ENCODE measurements around the gene GSKIP.

GSKIP gene

DNA sequence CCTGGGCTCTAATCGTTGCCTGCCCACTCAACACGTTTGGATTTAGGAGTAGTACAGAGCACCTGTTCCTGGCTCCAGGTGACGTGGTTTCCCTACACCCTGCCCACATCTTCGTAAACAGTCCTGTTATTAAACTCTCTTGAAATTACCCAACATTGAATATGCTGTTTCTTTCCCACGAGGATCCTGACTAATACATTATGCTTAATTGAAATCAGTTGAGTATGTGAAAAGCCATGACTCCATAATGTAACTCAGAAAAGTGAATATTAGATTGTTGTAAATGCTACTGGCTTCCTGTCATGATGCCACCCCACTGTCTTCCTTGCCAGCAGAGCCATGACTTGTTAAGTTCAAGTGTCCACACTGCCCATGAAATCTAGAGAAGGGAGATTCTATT is 50.2 kb downstream of the GSKIP start:
- no peaks in the 10 kb centered on the region for H3K9me3 Mint-ChIP-seq
- no peak overlapping the region for H3K27ac Mint-ChIP-seq
- no peaks in the 10 kb centered on the region for H3K36me3 Mint-ChIP-seq (ENCODE audit: low read depth)
- no peak overlapping the region for H3K4me3 Mint-ChIP-seq
- H3K4me1 Mint-ChIP-seq: no peaks in the 10 kb centered on the region
- H3K27me3 Mint-ChIP-seq (ENCODE audit: low read depth): peaks cover 9% of the 10 kb centered on the region
- TF ChIP-seq, protein P1, sequence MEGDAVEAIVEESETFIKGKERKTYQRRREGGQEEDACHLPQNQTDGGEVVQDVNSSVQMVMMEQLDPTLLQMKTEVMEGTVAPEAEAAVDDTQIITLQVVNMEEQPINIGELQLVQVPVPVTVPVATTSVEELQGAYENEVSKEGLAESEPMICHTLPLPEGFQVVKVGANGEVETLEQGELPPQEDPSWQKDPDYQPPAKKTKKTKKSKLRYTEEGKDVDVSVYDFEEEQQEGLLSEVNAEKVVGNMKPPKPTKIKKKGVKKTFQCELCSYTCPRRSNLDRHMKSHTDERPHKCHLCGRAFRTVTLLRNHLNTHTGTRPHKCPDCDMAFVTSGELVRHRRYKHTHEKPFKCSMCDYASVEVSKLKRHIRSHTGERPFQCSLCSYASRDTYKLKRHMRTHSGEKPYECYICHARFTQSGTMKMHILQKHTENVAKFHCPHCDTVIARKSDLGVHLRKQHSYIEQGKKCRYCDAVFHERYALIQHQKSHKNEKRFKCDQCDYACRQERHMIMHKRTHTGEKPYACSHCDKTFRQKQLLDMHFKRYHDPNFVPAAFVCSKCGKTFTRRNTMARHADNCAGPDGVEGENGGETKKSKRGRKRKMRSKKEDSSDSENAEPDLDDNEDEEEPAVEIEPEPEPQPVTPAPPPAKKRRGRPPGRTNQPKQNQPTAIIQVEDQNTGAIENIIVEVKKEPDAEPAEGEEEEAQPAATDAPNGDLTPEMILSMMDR (IDR thresholded peaks at IDR 0.05; ENCODE audit: unreplicated experiment in 3 of 3): no peak

DNA sequence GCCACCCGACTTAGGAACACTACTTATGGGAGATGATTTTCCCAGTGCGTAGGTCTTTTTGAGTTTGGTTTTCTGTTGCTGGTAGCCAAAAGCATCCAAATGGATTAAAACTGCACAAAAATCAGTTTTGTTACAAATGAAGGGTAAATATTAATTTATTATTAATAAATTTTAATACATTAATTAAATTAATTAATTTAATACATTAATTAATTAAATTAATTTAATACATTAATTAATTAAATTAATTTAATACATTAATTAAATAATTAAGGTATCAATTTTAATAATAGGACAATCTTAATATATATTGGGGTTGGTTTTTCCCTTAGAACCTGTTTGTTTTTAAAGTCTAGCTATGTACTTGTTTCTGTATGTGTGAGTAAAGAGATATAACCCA is 52.2 kb downstream of the GSKIP start:
- Mint-ChIP-seq H3K4me1 (no peaks in the 10 kb centered on the region), H3K4me3 (no peak overlapping the region), H3K36me3 (ENCODE audit: low read depth) (no peaks in the 10 kb centered on the region), H3K9me3 (no peaks in the 10 kb centered on the region), H3K27ac (no peak overlapping the region), H3K27me3 (ENCODE audit: low read depth) (peaks cover 9% of the 10 kb centered on the region)
- TF ChIP-seq, protein P1 (IDR thresholded peaks at IDR 0.05; ENCODE audit: unreplicated experiment in 3 of 3): no peak

DNA sequence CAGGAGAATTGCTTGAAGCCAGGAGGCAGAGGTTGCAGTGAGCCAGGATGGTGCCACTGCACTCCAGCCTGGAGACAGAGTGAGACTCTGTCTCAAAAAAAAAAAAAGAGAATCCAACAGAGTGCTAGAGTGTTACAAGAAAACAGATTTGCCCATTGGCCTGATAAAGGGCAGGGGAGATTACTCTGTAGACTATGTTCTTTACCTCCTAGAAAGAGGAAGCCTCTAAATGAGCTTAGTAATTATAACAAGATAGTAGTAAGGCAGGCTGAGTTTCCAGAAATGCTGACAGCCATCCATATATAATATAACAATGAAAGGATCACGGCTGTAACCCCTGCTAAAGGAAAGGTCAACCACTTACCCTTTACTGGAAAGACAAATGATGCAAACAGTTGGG is 53.0 kb downstream of the GSKIP start:
- Mint-ChIP-seq H3K27me3 (ENCODE audit: low read depth) (peaks cover 9% of the 10 kb centered on the region), H3K9me3 (no peaks in the 10 kb centered on the region), H3K27ac (no peak overlapping the region), H3K4me1 (no peaks in the 10 kb centered on the region), H3K4me3 (no peak overlapping the region), H3K36me3 (ENCODE audit: low read depth) (no peaks in the 10 kb centered on the region)
- TF ChIP-seq, protein P1 (IDR thresholded peaks at IDR 0.05; ENCODE audit: unreplicated experiment in 3 of 3): no peak

DNA sequence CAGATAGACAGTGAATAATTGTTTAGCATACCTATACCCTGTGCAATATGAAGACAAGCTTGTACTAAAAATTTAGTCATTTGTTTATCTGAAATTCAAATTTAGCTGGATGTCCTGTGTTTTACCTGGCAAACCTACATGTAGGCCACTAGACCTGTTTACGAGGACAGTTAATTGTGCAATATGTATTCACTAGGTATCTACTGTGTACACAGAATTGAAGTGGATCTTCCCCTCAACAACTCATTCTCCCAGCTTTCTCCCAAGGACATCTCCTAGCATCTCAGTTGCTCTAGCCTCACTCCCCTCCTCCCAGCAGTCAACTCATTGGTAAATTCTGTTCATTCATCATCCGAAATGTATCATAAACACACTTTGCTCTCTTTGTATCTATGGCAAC is 53.9 kb downstream of the GSKIP start:
- H3K36me3 Mint-ChIP-seq (ENCODE audit: low read depth): no peaks in the 10 kb centered on the region
- peaks cover 5% of the 10 kb centered on the region for H3K4me1 Mint-ChIP-seq
- no peak overlapping the region for H3K27ac Mint-ChIP-seq
- TF ChIP-seq, protein P1 (IDR thresholded peaks at IDR 0.05; ENCODE audit: unreplicated experiment in 3 of 3): no peak
- H3K4me3 Mint-ChIP-seq: no peak overlapping the region
- no peaks in the 10 kb centered on the region for H3K9me3 Mint-ChIP-seq
- peaks cover 9% of the 10 kb centered on the region for H3K27me3 Mint-ChIP-seq (ENCODE audit: low read depth)

DNA sequence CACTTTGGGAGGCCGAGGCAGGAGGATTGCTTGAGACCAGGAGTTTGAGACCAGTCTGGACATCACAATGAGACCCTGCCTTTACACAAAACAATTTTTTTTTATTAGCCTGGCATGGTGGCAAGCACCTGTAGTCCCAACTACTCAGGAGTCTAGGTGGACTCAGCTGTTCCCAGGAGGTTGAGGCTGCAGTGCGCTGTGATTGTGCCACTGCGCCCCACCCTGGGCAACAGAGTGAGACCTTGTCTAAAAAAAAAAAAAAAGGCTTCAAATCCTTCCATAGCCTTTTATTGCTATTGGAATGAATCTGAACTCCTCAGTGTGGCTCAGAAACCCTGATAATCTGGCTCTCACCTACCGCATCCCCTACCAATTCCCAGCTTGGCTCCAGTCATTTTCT is 54.7 kb downstream of the GSKIP start:
- no peak overlapping the region for H3K27ac Mint-ChIP-seq
- H3K4me1 Mint-ChIP-seq: peaks cover 11% of the 10 kb centered on the region
- no peaks in the 10 kb centered on the region for H3K9me3 Mint-ChIP-seq
- no peak overlapping the region for H3K4me3 Mint-ChIP-seq
- H3K36me3 Mint-ChIP-seq (ENCODE audit: low read depth): no peaks in the 10 kb centered on the region
- H3K27me3 Mint-ChIP-seq (ENCODE audit: low read depth): peaks cover 9% of the 10 kb centered on the region
- TF ChIP-seq, protein P1 (IDR thresholded peaks at IDR 0.05; ENCODE audit: unreplicated experiment in 3 of 3): no peak

DNA sequence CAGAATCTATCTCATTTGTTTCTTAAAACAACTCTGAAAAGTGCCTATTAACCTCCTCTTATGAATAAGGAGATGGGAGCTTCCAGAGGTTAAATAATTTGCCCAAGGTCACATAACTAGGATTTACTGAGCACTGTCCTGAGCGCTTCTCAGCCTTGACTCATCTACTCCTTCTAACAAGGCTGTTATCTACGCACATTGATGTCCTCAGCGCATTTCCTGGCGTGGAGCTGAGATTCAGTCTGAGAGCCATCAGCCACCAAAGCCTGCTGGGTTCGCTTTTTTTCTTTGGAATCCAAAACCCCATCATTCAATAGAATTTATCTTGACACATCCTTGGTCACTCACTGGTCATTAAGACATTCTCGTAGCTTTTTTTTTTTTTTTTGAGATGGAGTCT is 57.9 kb downstream of the GSKIP start:
- TF ChIP-seq, protein P1 (IDR thresholded peaks at IDR 0.05; ENCODE audit: unreplicated experiment in 3 of 3): no peak
- H3K27ac Mint-ChIP-seq: no peak overlapping the region
- no peak overlapping the region for H3K4me3 Mint-ChIP-seq
- no peaks in the 10 kb centered on the region for H3K36me3 Mint-ChIP-seq (ENCODE audit: low read depth)
- H3K4me1 Mint-ChIP-seq: peaks cover 11% of the 10 kb centered on the region
- H3K9me3 Mint-ChIP-seq: no peaks in the 10 kb centered on the region
- no peaks in the 10 kb centered on the region for H3K27me3 Mint-ChIP-seq (ENCODE audit: low read depth)

All from nephron (organoid).